GM12878 (cell line): ENCODE data around the gene MUC5AC. TPM values are rescaled to one million over a fixed set of nuclear protein-coding genes. Genes with fewer than 3 reads are reported as not detected.

Experiments used
- ATAC-seq: fragments of 200-7000 bp; cut with Tn5 transposase; 3 replicates; pipeline ENCODE4 v1.9.1; 2020; ENCODE audit warnings: mild to moderate bottlenecking, moderate library complexity
- BruUV-seq: library from RNA; stranded (reverse); fragments of 400-500 nt; replicated peaks from 2 replicates; lab custom pipeline; 2021; lab: Mats Ljungman, UMichigan
- CTCF ChIA-PET: fragments of 300-600 bp; sonication (Branson Sonifier 250); formaldehyde crosslinking; extraction: SDS; loops from one replicate; lab custom pipeline; 2021; ENCODE audit warnings: inconsistent platforms; lab: Yijun Ruan, JAX
- POLR2A ChIA-PET: fragments of 350-600 bp; formaldehyde crosslinking; extraction: SDS; loops from one replicate; lab custom pipeline; 2021; ENCODE audit warnings: inconsistent platforms; lab: Charles Lee
- RAD21 ChIA-PET: fragments of 300-600 bp; sonication (Branson Sonifier 250); formaldehyde crosslinking; loops from one replicate; lab custom pipeline; 2023; ENCODE audit warnings: antibody characterized with exemption; ENCODE audit not compliant: unreplicated experiment; lab: Charles Lee
- SMC1A ChIA-PET: fragments of 300-600 bp; sonication (Branson Sonifier 250); formaldehyde crosslinking; loops from one replicate; lab custom pipeline; 2023; ENCODE audit not compliant: unreplicated experiment, uncharacterized antibody; lab: Charles Lee
- DNase-seq: peaks from one replicate; pipeline ENCODE4 v3.0.0-alpha.2; 2011; ENCODE audit warnings: low read depth, low spot score
- FAIRE-seq: peaks from 3 replicates; lab custom pipeline; 2011; peaks lifted over from hg19 to GRCh38; lab: Jason Lieb, UNC
- H2AFZ ChIP-seq: 2 replicates; pipeline ENCODE4 v1.6.0; 2011; ENCODE audit warnings: low read depth, low read length, control low read depth; ENCODE audit not compliant: control insufficient read depth
- H3K27ac ChIP-seq: 2 replicates; pipeline ENCODE4 v1.5.1; 2011; ENCODE audit warnings: control low read depth; ENCODE audit not compliant: control insufficient read depth, insufficient read depth
- H3K27me3 ChIP-seq, 2 experiments: replicated peaks in 1 of 2; 2 replicates each; pipeline versions ENCODE4 v1.6.0 to v1.6.1; 2011; ENCODE audit warnings: low read length in 1 of 2; ENCODE audit not compliant: control insufficient read depth in 2 of 2, insufficient read depth in 2 of 2
- H3K36me3 ChIP-seq, 2 experiments: 2 replicates each; pipeline ENCODE4 v1.5.1; 2011; ENCODE audit warnings: low read length in 1 of 2; ENCODE audit not compliant: control insufficient read depth in 2 of 2, insufficient read depth in 2 of 2
- H3K4me1 ChIP-seq: 2 replicates; pipeline ENCODE4 v1.6.1; 2011; ENCODE audit warnings: mild to moderate bottlenecking, low read length, moderate library complexity, mixed read lengths; ENCODE audit not compliant: control insufficient read depth, insufficient read depth
- H3K4me2 ChIP-seq: 2 replicates; pipeline ENCODE4 v1.6.0; 2011; ENCODE audit warnings: control low read depth; ENCODE audit not compliant: control insufficient read depth, insufficient read depth
- H3K4me3 ChIP-seq: fragments of 200-600 bp; sonication (generic); 2 replicates; pipeline ENCODE4 v1.5.1; 2016
- H3K79me2 ChIP-seq: 2 replicates; pipeline ENCODE4 v1.6.0; 2011; ENCODE audit warnings: low read length; ENCODE audit not compliant: control insufficient read depth, insufficient read depth
- H3K9ac ChIP-seq: 2 replicates; pipeline ENCODE4 v1.8.0; 2011; ENCODE audit warnings: low read length, control low read depth, mixed read lengths; ENCODE audit not compliant: control insufficient read depth, insufficient read depth
- H3K9me3 ChIP-seq: replicated peaks from 3 replicates; pipeline ENCODE4 v1.5.1; 2011; ENCODE audit warnings: mild to moderate bottlenecking, low read length; ENCODE audit not compliant: control insufficient read depth, insufficient read depth
- H4K20me1 ChIP-seq: 2 replicates; pipeline ENCODE4 v1.6.0; 2011; ENCODE audit not compliant: control insufficient read depth, insufficient read depth
- BCL11A ChIP-seq: IDR thresholded peaks from 2 replicates; pipeline ENCODE4 v1.6.1; 2011; ENCODE audit warnings: low read depth, low read length
- MXI1 ChIP-seq: fragments of 150-350 bp; IDR thresholded peaks from 2 replicates; pipeline ENCODE4 v1.6.1; 2011; ENCODE audit warnings: low read depth, mild to moderate bottlenecking, inconsistent platforms, low read length, improper control_type of control experiment
- NFYA ChIP-seq: IDR thresholded peaks from 2 replicates; pipeline ENCODE4 v1.6.1; 2011; ENCODE audit warnings: low read depth, mild to moderate bottlenecking, low read length, improper control_type of control experiment, borderline replicate concordance
- NR2F1 ChIP-seq: fragments of 450-650 bp; conservative IDR thresholded peaks from 2 replicates; pipeline ENCODE4 v1.6.1; 2017; ENCODE audit warnings: mild to moderate bottlenecking
- POLR2A ChIP-seq: IDR thresholded peaks from 2 replicates; pipeline ENCODE4 v1.6.1; 2011; ENCODE audit warnings: low read depth, mild to moderate bottlenecking, low read length
- POLR2AphosphoS2 ChIP-seq: IDR thresholded peaks from 2 replicates; pipeline ENCODE4 v1.6.1; 2011; ENCODE audit warnings: low read depth, mild to moderate bottlenecking, low read length, improper control_type of control experiment, moderate library complexity
- RAD51 ChIP-seq: fragments of 450-650 bp; IDR thresholded peaks from 2 replicates; pipeline ENCODE4 v1.6.1; 2016; ENCODE audit warnings: moderate library complexity, mild to moderate bottlenecking, inconsistent platforms
- RELA ChIP-seq: fragments of 450-650 bp; IDR thresholded peaks from 2 replicates; pipeline ENCODE4 v1.8.0; 2014; ENCODE audit warnings: borderline replicate concordance; ENCODE audit not compliant: partially characterized antibody
- SIX5 ChIP-seq: IDR thresholded peaks from 2 replicates; pipeline ENCODE4 v1.6.1; 2011; ENCODE audit warnings: mild to moderate bottlenecking, low read depth, low read length, moderate library complexity; ENCODE audit not compliant: severe bottlenecking
- SPI1 ChIP-seq: IDR thresholded peaks from 2 replicates; pipeline ENCODE4 v1.6.1; 2011; ENCODE audit warnings: low read depth, mild to moderate bottlenecking, low read length, moderate library complexity, borderline replicate concordance; ENCODE audit not compliant: insufficient read depth
- SUZ12 ChIP-seq: fragments of 200-600 bp; sonication (generic); IDR thresholded peaks from one replicate; pipeline ENCODE4 v1.6.1; 2018; ENCODE audit warnings: antibody characterized with exemption, mild to moderate bottlenecking; ENCODE audit not compliant: unreplicated experiment
- ZNF24 ChIP-seq: fragments of 450-650 bp; IDR thresholded peaks from 2 replicates; pipeline ENCODE4 v1.6.1; 2017; ENCODE audit warnings: antibody characterized with exemption, mild to moderate bottlenecking
- WGBS: methylation state at CpG from one replicate; pipeline ENCODE4 v1.1.6; 2016; ENCODE audit warnings: low lambda C conversion rate; ENCODE audit not compliant: insufficient replicate concordance, insufficient coverage; ENCODE audit errors: missing lambda C conversion rate; 5-methylcytosine and 5-hydroxymethylcytosine counted together
- in situ Hi-C: fragments of 300-500 bp; cut with MboI; formaldehyde crosslinking; loops from 9 replicates; pipeline ENCODE4 v1.14.3; 2018; ENCODE audit warnings: mixed read lengths
- intact Hi-C: fragments of 100-400 bp; cut with micrococcal nuclease; formaldehyde crosslinking; loops from one replicate; pipeline ENCODE4 v1.14.2; 2022; ENCODE audit not compliant: unreplicated experiment
- polyA plus RNA-seq, 11 experiments: library from polyadenylated mRNA; depleted of rRNA in 4 of 11; unstranded in 6 of 11; stranded (reverse) in 5 of 11; fragments of >200 nt; fragmentation: Nextera tagmentation in 4 of 11; fragmentation: Illumina TruSeq in 1 of 11; extraction: Ambion mirVana in 4 of 11; extraction: Trizol in 1 of 11; gene quantifications; 1 replicate in 1 of 11; 2 replicates in 10 of 11; pipeline versions ENCODE4 v1.2.1 to v1.2.3, GENCODE V29; 2011 to 2016; ENCODE audit warnings: inconsistent platforms in 2 of 11, missing spikeins in 2 of 11, low read depth in 1 of 11
- total RNA-seq, 4 experiments: library from RNA; depleted of rRNA in 3 of 4; stranded (reverse); fragments of >200 nt in 3 of 4; fragmentation: Illumina TruSeq in 1 of 4; extraction: Trizol in 1 of 4; gene quantifications; 2 replicates each; pipeline versions ENCODE4 v1.2.1 to v1.2.3, GENCODE V29; 2013 to 2021
- TF ChIP-seq, protein P1 (sequence below): fragments of 450-650 bp; IDR thresholded peaks from 2 replicates; pipeline ENCODE4 v1.6.1; 2016; ENCODE audit warnings: mild to moderate bottlenecking
- TF ChIP-seq, protein P2 (sequence below): fragments of 450-650 bp; IDR thresholded peaks from 2 replicates; pipeline ENCODE4 v1.6.1; 2017; ENCODE audit warnings: mild to moderate bottlenecking
- TF ChIP-seq, protein P3 (sequence below): fragments of 450-650 bp; conservative IDR thresholded peaks from 2 replicates; pipeline ENCODE4 v1.6.1; 2017; ENCODE audit warnings: mild to moderate bottlenecking, moderate library complexity

Gene MUC5AC
- total and polyA plus RNA-seq, 10 of the 15 experiments (the other 5 are each of a cell fraction or from before 2014, with no cell fraction given): under 0.01 to 0.01 TPM; not detected in 8

DNA sequence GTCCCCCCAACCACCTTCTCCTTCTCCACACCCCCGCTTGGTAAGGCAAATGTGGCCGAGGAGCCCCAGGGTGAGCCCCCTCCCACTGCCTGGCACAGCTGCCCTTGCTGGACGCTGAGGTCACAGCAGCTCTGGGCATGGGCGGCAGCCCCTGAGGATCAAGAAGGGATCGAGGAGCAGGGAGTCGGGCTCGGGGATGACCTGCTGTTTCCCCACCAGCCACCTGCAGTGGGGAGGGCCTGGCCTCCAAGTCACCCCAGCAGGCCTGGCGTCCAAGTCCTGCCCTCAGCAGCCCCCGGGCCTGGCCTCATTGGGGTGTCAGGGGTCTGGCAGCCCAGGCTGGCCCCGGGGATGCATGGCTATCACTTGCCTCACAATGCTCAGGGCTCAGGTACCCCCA, 23.7 kb downstream of the MUC5AC start:
- TF ChIP-seq MXI1 (no peak), NFYA (no peak), SIX5 (no peak), POLR2AphosphoS2 (no peak), RELA (no peak), RAD51 (no peak), BCL11A (no peak), ZNF24 (no peak), POLR2A (no peak), SPI1 (no peak), NR2F1 (no peak), SUZ12 (no peak)
- TF ChIP-seq, protein P1, sequence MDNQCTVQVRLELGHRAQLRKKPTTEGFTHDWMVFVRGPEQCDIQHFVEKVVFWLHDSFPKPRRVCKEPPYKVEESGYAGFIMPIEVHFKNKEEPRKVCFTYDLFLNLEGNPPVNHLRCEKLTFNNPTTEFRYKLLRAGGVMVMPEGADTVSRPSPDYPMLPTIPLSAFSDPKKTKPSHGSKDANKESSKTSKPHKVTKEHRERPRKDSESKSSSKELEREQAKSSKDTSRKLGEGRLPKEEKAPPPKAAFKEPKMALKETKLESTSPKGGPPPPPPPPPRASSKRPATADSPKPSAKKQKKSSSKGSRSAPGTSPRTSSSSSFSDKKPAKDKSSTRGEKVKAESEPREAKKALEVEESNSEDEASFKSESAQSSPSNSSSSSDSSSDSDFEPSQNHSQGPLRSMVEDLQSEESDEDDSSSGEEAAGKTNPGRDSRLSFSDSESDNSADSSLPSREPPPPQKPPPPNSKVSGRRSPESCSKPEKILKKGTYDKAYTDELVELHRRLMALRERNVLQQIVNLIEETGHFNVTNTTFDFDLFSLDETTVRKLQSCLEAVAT: no peak
- TF ChIP-seq, protein P2, sequence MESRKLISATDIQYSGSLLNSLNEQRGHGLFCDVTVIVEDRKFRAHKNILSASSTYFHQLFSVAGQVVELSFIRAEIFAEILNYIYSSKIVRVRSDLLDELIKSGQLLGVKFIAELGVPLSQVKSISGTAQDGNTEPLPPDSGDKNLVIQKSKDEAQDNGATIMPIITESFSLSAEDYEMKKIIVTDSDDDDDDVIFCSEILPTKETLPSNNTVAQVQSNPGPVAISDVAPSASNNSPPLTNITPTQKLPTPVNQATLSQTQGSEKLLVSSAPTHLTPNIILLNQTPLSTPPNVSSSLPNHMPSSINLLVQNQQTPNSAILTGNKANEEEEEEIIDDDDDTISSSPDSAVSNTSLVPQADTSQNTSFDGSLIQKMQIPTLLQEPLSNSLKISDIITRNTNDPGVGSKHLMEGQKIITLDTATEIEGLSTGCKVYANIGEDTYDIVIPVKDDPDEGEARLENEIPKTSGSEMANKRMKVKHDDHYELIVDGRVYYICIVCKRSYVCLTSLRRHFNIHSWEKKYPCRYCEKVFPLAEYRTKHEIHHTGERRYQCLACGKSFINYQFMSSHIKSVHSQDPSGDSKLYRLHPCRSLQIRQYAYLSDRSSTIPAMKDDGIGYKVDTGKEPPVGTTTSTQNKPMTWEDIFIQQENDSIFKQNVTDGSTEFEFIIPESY: no peak
- TF ChIP-seq, protein P3, sequence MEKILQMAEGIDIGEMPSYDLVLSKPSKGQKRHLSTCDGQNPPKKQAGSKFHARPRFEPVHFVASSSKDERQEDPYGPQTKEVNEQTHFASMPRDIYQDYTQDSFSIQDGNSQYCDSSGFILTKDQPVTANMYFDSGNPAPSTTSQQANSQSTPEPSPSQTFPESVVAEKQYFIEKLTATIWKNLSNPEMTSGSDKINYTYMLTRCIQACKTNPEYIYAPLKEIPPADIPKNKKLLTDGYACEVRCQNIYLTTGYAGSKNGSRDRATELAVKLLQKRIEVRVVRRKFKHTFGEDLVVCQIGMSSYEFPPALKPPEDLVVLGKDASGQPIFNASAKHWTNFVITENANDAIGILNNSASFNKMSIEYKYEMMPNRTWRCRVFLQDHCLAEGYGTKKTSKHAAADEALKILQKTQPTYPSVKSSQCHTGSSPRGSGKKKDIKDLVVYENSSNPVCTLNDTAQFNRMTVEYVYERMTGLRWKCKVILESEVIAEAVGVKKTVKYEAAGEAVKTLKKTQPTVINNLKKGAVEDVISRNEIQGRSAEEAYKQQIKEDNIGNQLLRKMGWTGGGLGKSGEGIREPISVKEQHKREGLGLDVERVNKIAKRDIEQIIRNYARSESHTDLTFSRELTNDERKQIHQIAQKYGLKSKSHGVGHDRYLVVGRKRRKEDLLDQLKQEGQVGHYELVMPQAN: no peak
- no peak overlapping the region for H3K4me2 ChIP-seq
- WGBS: 42% methylated on average over 7 of the region's 10 CpGs
- H3K4me1 ChIP-seq: no peaks in the 10 kb centered on the region
- no peaks in the 10 kb centered on the region for H4K20me1 ChIP-seq
- FAIRE-seq (no peak), DNase-seq (no peak), ATAC-seq (no peak)
- BruUV-seq: no TSS peak
- H3K9ac ChIP-seq: no peak overlapping the region
- intact Hi-C loops (no loop called here), in situ Hi-C loops (no loop called here)
- CTCF ChIA-PET: no interaction called here
- H3K27ac ChIP-seq: no peak overlapping the region
- no peaks in the 10 kb centered on the region for H3K79me2 ChIP-seq
- no peaks in the 10 kb centered on the region for H3K27me3 ChIP-seq
- H3K4me3 ChIP-seq: no peak overlapping the region
- no peaks in the 10 kb centered on the region for H3K36me3 ChIP-seq
- POLR2A ChIA-PET: no interaction called here
- RAD21 ChIA-PET: no interaction called here
- SMC1A ChIA-PET: no interaction called here
- no peaks in the 10 kb centered on the region; the same call in 2 of the 3 replicates for H3K9me3 ChIP-seq
- no peak overlapping the region for H2AFZ ChIP-seq
